MM.1S (cell line): Measurements from ENCODE around the gene ELANE.

ENCODE experiments used
- DNase-seq: peaks from one replicate; pipeline ENCODE4 v3.0.0-alpha.2; 2015
- H2AFZ ChIP-seq: fragments of 300-600 bp; sonication (generic); 2 replicates; pipeline ENCODE4 v1.6.0; 2016; ENCODE audit warnings: antibody characterized with exemption, low read length
- H3F3A ChIP-seq: fragments of 300-600 bp; sonication (generic); 2 replicates; pipeline ENCODE4 v1.6.1; 2016; ENCODE audit warnings: mild to moderate bottlenecking, antibody characterized with exemption, low read length, moderate library complexity, mixed read lengths; ENCODE audit not compliant: insufficient read depth
- H3K27ac ChIP-seq: fragments of 300-600 bp; sonication (generic); 2 replicates; pipeline ENCODE4 v1.5.1; 2016; ENCODE audit warnings: mild to moderate bottlenecking, low read length
- H3K27me3 ChIP-seq: fragments of 300-600 bp; sonication (generic); replicated peaks from 2 replicates; pipeline ENCODE4 v1.6.0; 2016; ENCODE audit warnings: low read length; ENCODE audit not compliant: insufficient read depth
- H3K36me3 ChIP-seq: fragments of 300-600 bp; sonication (generic); replicated peaks from 2 replicates; pipeline ENCODE4 v1.6.1; 2016; ENCODE audit warnings: mild to moderate bottlenecking, low read length, mixed read lengths; ENCODE audit not compliant: insufficient read depth
- H3K4me1 ChIP-seq: fragments of 300-600 bp; sonication (generic); 2 replicates; pipeline ENCODE4 v1.6.1; 2016; ENCODE audit warnings: low read length, mixed read lengths
- H3K4me2 ChIP-seq: fragments of 300-600 bp; sonication (generic); 2 replicates; pipeline ENCODE4 v1.6.0; 2016; ENCODE audit warnings: low read depth, low read length
- H3K4me3 ChIP-seq: fragments of 300-600 bp; sonication (generic); 2 replicates; pipeline ENCODE4 v1.5.1; 2016; ENCODE audit warnings: low read length, mixed read lengths
- H3K79me2 ChIP-seq: fragments of 300-600 bp; sonication (generic); 2 replicates; pipeline ENCODE4 v1.6.1; 2016; ENCODE audit warnings: mixed run types, low read length, mixed read lengths
- H3K9ac ChIP-seq: fragments of 300-600 bp; sonication (generic); 2 replicates; pipeline ENCODE4 v1.6.1; 2016; ENCODE audit warnings: low read length, mixed read lengths
- H3K9me2 ChIP-seq: fragments of 300-600 bp; sonication (generic); replicated peaks from 2 replicates; pipeline ENCODE4 v1.6.1; 2016; ENCODE audit warnings: mild to moderate bottlenecking, low read length, mixed read lengths; ENCODE audit not compliant: insufficient read depth
- H3K9me3 ChIP-seq: fragments of 300-600 bp; sonication (generic); replicated peaks from 2 replicates; pipeline ENCODE4 v1.6.1; 2016; ENCODE audit warnings: mild to moderate bottlenecking, low read length, mixed read lengths; ENCODE audit not compliant: insufficient read depth
- H4K20me1 ChIP-seq: fragments of 300-600 bp; sonication (generic); 2 replicates; pipeline ENCODE4 v1.6.1; 2016; ENCODE audit warnings: mild to moderate bottlenecking, low read length, moderate library complexity, mixed read lengths; ENCODE audit not compliant: insufficient read depth
- CTCF ChIP-seq: fragments of 300-600 bp; sonication (generic); IDR thresholded peaks from 2 replicates; pipeline ENCODE4 v1.5.1; 2016; ENCODE audit warnings: antibody characterized with exemption, low read length, mixed read lengths
- EZH2 ChIP-seq: fragments of 300-600 bp; sonication (generic); optimal IDR thresholded peaks from 2 replicates; pipeline ENCODE3; 2017; ENCODE audit warnings: low read depth, mild to moderate bottlenecking, antibody characterized with exemption, low read length, mixed read lengths
- EZH2phosphoT487 ChIP-seq: fragments of 300-600 bp; sonication (generic); IDR thresholded peaks from 2 replicates; pipeline ENCODE4 v1.6.1; 2018; ENCODE audit warnings: antibody characterized with exemption, low read length

ELANE gene

GRCh38 chr19:821825-822503 is 30.1 kb upstream of the ELANE start, which contains the start of gene PLPPR3:
Gene PLPPR3 (minus strand): TSS chr19:821955. CDS start chr19:821559, 396 bp downstream.
- no peaks in the 10 kb centered on the region for H3K79me2 ChIP-seq
- H3K9me2 ChIP-seq = no peaks in the 10 kb centered on the region
- H3K27me3 ChIP-seq = peaks cover 39% of the 10 kb centered on the region
- no peaks in the 10 kb centered on the region for H3K4me1 ChIP-seq
- no peaks in the 10 kb centered on the region for H3K9me3 ChIP-seq
- H3K9ac ChIP-seq = no peak within 1 kb of the TSS
- no peaks in the 10 kb centered on the region for H4K20me1 ChIP-seq
- no peak within 1 kb of the TSS for H3K27ac ChIP-seq
- no peak within 1 kb of the TSS for H3K4me3 ChIP-seq
- H3F3A ChIP-seq = no peaks in the 10 kb centered on the region
- no peak for DNase-seq
- no peaks in the 10 kb centered on the region for H3K36me3 ChIP-seq
- H3K4me2 ChIP-seq = no peak within 1 kb of the TSS
- no peak for TF ChIP-seq EZH2
- no peak for TF ChIP-seq CTCF
- TF ChIP-seq EZH2phosphoT487 = no peak
- H2AFZ ChIP-seq = no peak within 1 kb of the TSS

GRCh38 chr19:823565-824121 is 28.5 kb upstream of the ELANE start:
- no peak overlapping the region for H3K27ac ChIP-seq
- TF ChIP-seq CTCF (no peak), EZH2phosphoT487 (no peak), EZH2 (no peak)
- H3F3A ChIP-seq = no peaks in the 10 kb centered on the region
- peaks cover 51% of the 10 kb centered on the region for H3K27me3 ChIP-seq
- H3K9ac ChIP-seq = no peak overlapping the region
- H3K4me1 ChIP-seq = no peaks in the 10 kb centered on the region
- no peaks in the 10 kb centered on the region for H3K36me3 ChIP-seq
- H3K4me2 ChIP-seq = no peak overlapping the region
- no peak overlapping the region for H2AFZ ChIP-seq
- H3K4me3 ChIP-seq = no peak overlapping the region
- H3K9me2 ChIP-seq = no peaks in the 10 kb centered on the region
- H3K9me3 ChIP-seq = no peaks in the 10 kb centered on the region
- no peaks in the 10 kb centered on the region for H3K79me2 ChIP-seq
- no peak for DNase-seq
- H4K20me1 ChIP-seq = no peaks in the 10 kb centered on the region

GRCh38 chr19:824885-825284 is 27.2 kb upstream of the ELANE start:
- no peaks in the 10 kb centered on the region for H3K4me1 ChIP-seq
- no peaks in the 10 kb centered on the region for H3K9me3 ChIP-seq
- no peak overlapping the region for H3K4me3 ChIP-seq
- no peaks in the 10 kb centered on the region for H3K9me2 ChIP-seq
- no peak overlapping the region for H3K9ac ChIP-seq
- no peak overlapping the region for H3K27ac ChIP-seq
- H3K27me3 ChIP-seq = peaks cover 61% of the 10 kb centered on the region
- H3K79me2 ChIP-seq = no peaks in the 10 kb centered on the region
- H2AFZ ChIP-seq = no peak overlapping the region
- no peaks in the 10 kb centered on the region for H3F3A ChIP-seq
- no peaks in the 10 kb centered on the region for H3K36me3 ChIP-seq
- H3K4me2 ChIP-seq = no peak overlapping the region
- no peaks in the 10 kb centered on the region for H4K20me1 ChIP-seq
- no peak for DNase-seq
- TF ChIP-seq CTCF (no peak), EZH2 (no peak), EZH2phosphoT487 (no peak)
